ENCODE data around the gene STS. TPM values are rescaled to one million over a fixed set of nuclear protein-coding genes. Genes with fewer than 3 reads are reported as not detected.
A peak's percentile ranks its signal among the peaks of the same experiment; 100 is the strongest.

Gene STS
- total RNA-seq, 1 donor, result 6.9 TPM

GRCh38 chrX:7146020-7146702 lies 1.4 kb upstream of the STS start:
- peak; percentile 28 for DNase-seq (ENCODE audit: low read depth)
- H3K4me3 ChIP-seq (ENCODE audit: low read depth, low read length), result no peak overlapping the region
- no peak for TF ChIP-seq CTCF (IDR thresholded peaks at IDR 0.05; ENCODE audit: insufficient read depth, low read depth, low read length)

- no peak for DNase-seq (ENCODE audit: low read depth)
- no peak for TF ChIP-seq CTCF (IDR thresholded peaks at IDR 0.05; ENCODE audit: insufficient read depth, low read depth, low read length)
- peak overlapping the region; percentile 62 for H3K4me3 ChIP-seq (ENCODE audit: low read depth, low read length)
These were observed 654 bp upstream of the STS start for GRCh38 chrX:7146703-7147412.

GRCh38 chrX:7147978-7148854 lies 704 bp downstream of the STS start, which contains the start of gene PUDP:
Gene PUDP, minus strand, starts transcription at chrX:7148153. Its CDS starts 40 bp downstream, at chrX:7148113.
- TF ChIP-seq CTCF (IDR thresholded peaks at IDR 0.05; ENCODE audit: insufficient read depth, low read depth, low read length), result no peak
- peak within 1 kb of the TSS; percentile 95 for H3K4me3 ChIP-seq (ENCODE audit: low read depth, low read length)
- DNase-seq (ENCODE audit: low read depth), result peak; percentile 79

- no peak for DNase-seq (ENCODE audit: low read depth)
- TF ChIP-seq CTCF (IDR thresholded peaks at IDR 0.05; ENCODE audit: insufficient read depth, low read depth, low read length), result no peak
These were observed 1.9 kb downstream of the STS start for GRCh38 chrX:7149411-7149810.

GRCh38 chrX:7153231-7153630 lies 5.7 kb downstream of the STS start:
- TF ChIP-seq CTCF (IDR thresholded peaks at IDR 0.05; ENCODE audit: insufficient read depth, low read depth, low read length), result no peak
- no peak overlapping the region for H3K4me3 ChIP-seq (ENCODE audit: low read depth, low read length)
- no peak for DNase-seq (ENCODE audit: low read depth)

More at GRCh38 chrX:7149411-7149810, 1.9 kb downstream of the STS start:
- no peak overlapping the region for H3K4me3 ChIP-seq (ENCODE audit: low read depth, low read length)

GRCh38 chrX:7154041-7154597 lies 6.6 kb downstream of the STS start:
- no peak overlapping the region for H3K4me3 ChIP-seq (ENCODE audit: low read depth, low read length)
- DNase-seq (ENCODE audit: low read depth), result no peak
- no peak for TF ChIP-seq CTCF (IDR thresholded peaks at IDR 0.05; ENCODE audit: insufficient read depth, low read depth, low read length)

Measured in fibroblast of villous mesenchyme (primary cell).